GM15510 (cell line): ENCODE data around the gene BCL7B.

ENCODE experiments used
- POLR2A ChIP-seq: IDR thresholded peaks from 3 replicates; pipeline ENCODE4 v1.6.1; 2011; ENCODE audit warnings: borderline replicate concordance; ENCODE audit not compliant: insufficient read length; ENCODE audit errors: extremely low read depth

The BCL7B gene

DNA sequence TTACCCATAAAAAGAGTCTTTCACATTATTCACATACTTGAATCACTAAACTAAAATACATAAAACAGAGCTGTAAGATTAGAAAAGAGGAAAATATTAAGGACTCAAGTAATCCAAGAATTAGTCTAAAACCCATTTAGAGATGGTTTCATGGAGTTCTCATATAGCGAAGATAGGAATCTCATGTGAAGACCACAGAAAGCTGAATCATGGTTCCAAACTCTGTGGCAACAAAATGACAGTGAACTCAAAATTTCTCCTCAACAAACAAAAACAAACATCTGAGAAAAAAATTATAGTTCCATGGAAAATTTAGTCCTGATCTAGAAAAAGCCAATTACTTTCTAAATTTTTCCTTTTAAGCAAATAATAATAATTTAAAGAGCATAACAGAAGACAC is 70.0 kb downstream of the BCL7B start:
- no peak for TF ChIP-seq POLR2A
